Measurements from ENCODE around the gene TK1.

The TK1 gene

DNA sequence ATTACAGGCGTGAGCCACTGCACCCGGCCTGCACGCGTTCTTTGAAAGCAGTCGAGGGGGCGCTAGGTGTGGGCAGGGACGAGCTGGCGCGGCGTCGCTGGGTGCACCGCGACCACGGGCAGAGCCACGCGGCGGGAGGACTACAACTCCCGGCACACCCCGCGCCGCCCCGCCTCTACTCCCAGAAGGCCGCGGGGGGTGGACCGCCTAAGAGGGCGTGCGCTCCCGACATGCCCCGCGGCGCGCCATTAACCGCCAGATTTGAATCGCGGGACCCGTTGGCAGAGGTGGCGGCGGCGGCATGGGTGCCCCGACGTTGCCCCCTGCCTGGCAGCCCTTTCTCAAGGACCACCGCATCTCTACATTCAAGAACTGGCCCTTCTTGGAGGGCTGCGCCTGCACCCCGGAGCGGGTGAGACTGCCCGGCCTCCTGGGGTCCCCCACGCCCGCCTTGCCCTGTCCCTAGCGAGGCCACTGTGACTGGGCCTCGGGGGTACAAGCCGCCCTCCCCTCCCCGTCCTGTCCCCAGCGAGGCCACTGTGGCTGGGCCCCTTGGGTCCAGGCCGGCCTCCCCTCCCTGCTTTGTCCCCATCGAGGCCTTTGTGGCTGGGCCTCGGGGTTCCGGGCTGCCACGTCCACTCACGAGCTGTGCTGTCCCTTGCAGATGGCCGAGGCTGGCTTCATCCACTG is 27.3 kb upstream of the TK1 start, which contains the start of gene BIRC5:
TSS of gene BIRC5 (plus strand) at position 238 of the 690 bp plus-strand sequence. CDS start at position 302, 64 bp downstream.
- Histone ChIP-seq H3K27ac (ENCODE audit: low read depth, low read length) (peak within 1 kb of the TSS; percentile 44), H3K27me3 (ENCODE audit: control insufficient read depth, insufficient read depth, low read length) (no peaks in the 10 kb centered on the region), H3K9ac (ENCODE audit: low read depth, low read length) (peak within 1 kb of the TSS; percentile 78), H3K9me3 (ENCODE audit: control insufficient read depth, insufficient read depth, low read length) (no peaks in the 10 kb centered on the region), H3K4me1 (ENCODE audit: control insufficient read depth, insufficient read depth, low read length) (no peaks in the 10 kb centered on the region), H3K36me3 (ENCODE audit: control insufficient read depth, insufficient read depth, low read length) (peaks cover 24% of the 10 kb centered on the region), H3K4me3 (ENCODE audit: low read depth, low read length) (peak within 1 kb of the TSS; percentile 92)

DNA sequence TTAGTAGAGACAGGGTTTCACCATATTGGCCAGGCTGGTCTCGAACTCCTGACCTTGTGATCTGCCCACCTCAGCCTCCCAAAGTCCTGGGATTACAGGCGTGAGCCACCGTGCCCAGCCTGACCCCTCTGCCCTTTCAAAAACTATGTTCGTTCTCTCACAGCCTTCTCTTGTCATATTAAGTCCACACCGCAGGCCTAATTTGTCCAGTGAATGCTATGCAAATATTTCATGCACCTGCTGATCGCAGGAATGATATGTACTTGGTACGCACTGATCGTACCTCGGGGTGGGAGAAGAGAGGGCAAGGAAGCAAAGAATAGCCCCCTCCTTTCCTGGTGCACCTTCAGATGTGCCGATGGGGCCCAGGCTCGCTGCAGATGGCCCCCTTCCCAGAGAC is 24.2 kb upstream of the TK1 start:
- Histone ChIP-seq H3K9me3 (ENCODE audit: control insufficient read depth, insufficient read depth, low read length) (no peaks in the 10 kb centered on the region), H3K36me3 (ENCODE audit: control insufficient read depth, insufficient read depth, low read length) (peaks cover 4% of the 10 kb centered on the region; the same call in 1 of the 2 replicates), H3K27me3 (ENCODE audit: control insufficient read depth, insufficient read depth, low read length) (no peaks in the 10 kb centered on the region), H3K9ac (ENCODE audit: low read depth, low read length) (no peak overlapping the region), H3K4me3 (ENCODE audit: low read depth, low read length) (no peak overlapping the region), H3K4me1 (ENCODE audit: control insufficient read depth, insufficient read depth, low read length) (no peaks in the 10 kb centered on the region), H3K27ac (ENCODE audit: low read depth, low read length) (no peak overlapping the region)

DNA sequence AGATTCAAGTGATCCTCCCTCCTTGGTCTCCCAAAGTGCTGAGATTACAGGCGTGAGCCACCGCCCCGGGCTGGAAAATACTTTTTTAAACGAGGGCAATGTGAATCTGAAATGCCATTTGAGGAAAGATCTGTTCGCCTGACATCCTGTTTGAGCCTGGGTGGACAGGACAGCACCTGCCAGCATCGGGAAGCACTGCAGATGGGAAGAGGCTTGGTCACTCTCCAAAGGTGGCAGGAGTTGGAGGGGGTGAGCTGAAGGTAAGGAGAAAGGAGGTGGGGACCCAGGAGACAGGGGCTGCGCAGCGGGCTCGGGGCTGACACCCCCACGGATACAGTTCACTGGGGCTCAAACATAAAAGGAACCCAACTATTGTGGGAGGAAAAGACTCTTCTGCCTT is 23.3 kb upstream of the TK1 start:
- no peak overlapping the region for H3K4me3 ChIP-seq (ENCODE audit: low read depth, low read length)
- no peak overlapping the region for H3K27ac ChIP-seq (ENCODE audit: low read depth, low read length)
- no peaks in the 10 kb centered on the region for H3K4me1 ChIP-seq (ENCODE audit: control insufficient read depth, insufficient read depth, low read length)
- H3K36me3 ChIP-seq (ENCODE audit: control insufficient read depth, insufficient read depth, low read length), result peaks cover 8% of the 10 kb centered on the region; the same call in 1 of the 2 replicates
- H3K9me3 ChIP-seq (ENCODE audit: control insufficient read depth, insufficient read depth, low read length), result no peaks in the 10 kb centered on the region
- H3K27me3 ChIP-seq (ENCODE audit: control insufficient read depth, insufficient read depth, low read length), result no peaks in the 10 kb centered on the region
- H3K9ac ChIP-seq (ENCODE audit: low read depth, low read length), result no peak overlapping the region

DNA sequence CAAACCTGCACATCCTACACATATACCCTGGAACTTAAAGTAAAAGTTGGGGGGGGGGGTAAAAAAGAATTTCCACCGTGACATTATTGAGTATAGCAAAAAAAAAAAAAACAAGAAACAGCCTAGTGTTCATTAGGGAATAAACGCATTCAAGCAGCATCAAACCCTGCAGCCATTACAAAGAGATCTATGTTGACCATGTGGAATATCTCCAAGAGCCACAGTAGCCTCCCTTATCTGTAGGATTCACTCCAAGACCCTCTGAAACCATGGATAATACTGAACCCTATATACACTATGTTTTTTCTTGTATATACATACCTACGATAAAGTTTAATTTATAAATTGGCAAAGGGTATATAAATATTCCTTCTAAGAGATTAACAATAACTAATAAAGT is 21.6 kb upstream of the TK1 start:
- Histone ChIP-seq H3K9ac (ENCODE audit: low read depth, low read length) (no peak overlapping the region), H3K9me3 (ENCODE audit: control insufficient read depth, insufficient read depth, low read length) (no peaks in the 10 kb centered on the region), H3K4me1 (ENCODE audit: control insufficient read depth, insufficient read depth, low read length) (no peaks in the 10 kb centered on the region), H3K27ac (ENCODE audit: low read depth, low read length) (no peak overlapping the region), H3K27me3 (ENCODE audit: control insufficient read depth, insufficient read depth, low read length) (no peaks in the 10 kb centered on the region), H3K36me3 (ENCODE audit: control insufficient read depth, insufficient read depth, low read length) (peaks cover 22% of the 10 kb centered on the region), H3K4me3 (ENCODE audit: low read depth, low read length) (no peak overlapping the region)

DNA sequence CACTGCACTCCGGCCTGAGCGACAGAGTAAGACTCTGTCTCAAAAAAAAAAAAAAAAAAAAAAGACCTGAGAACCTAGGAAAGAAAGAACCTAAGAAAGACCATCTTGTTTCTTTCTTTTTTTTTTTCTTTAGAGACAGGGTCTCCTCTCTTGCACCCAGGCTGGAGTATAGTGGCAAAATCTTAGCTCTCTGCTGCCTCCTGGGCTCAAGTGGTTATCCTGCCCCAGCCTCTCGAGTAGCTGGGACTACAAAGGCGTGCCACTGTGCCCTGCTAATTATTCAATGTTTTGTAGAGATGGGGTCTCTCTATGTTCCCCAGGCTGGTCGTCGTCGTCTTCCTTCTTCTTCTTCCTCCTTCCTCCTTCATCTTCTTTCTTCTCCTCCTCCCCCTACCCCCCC is 19.4 kb upstream of the TK1 start:
- H3K4me1 ChIP-seq (ENCODE audit: control insufficient read depth, insufficient read depth, low read length), result no peaks in the 10 kb centered on the region
- H3K4me3 ChIP-seq (ENCODE audit: low read depth, low read length), result no peak overlapping the region
- H3K27me3 ChIP-seq (ENCODE audit: control insufficient read depth, insufficient read depth, low read length), result no peaks in the 10 kb centered on the region
- no peak overlapping the region for H3K27ac ChIP-seq (ENCODE audit: low read depth, low read length)
- no peaks in the 10 kb centered on the region for H3K9me3 ChIP-seq (ENCODE audit: control insufficient read depth, insufficient read depth, low read length)
- peaks cover 29% of the 10 kb centered on the region for H3K36me3 ChIP-seq (ENCODE audit: control insufficient read depth, insufficient read depth, low read length)
- no peak overlapping the region for H3K9ac ChIP-seq (ENCODE audit: low read depth, low read length)

DNA sequence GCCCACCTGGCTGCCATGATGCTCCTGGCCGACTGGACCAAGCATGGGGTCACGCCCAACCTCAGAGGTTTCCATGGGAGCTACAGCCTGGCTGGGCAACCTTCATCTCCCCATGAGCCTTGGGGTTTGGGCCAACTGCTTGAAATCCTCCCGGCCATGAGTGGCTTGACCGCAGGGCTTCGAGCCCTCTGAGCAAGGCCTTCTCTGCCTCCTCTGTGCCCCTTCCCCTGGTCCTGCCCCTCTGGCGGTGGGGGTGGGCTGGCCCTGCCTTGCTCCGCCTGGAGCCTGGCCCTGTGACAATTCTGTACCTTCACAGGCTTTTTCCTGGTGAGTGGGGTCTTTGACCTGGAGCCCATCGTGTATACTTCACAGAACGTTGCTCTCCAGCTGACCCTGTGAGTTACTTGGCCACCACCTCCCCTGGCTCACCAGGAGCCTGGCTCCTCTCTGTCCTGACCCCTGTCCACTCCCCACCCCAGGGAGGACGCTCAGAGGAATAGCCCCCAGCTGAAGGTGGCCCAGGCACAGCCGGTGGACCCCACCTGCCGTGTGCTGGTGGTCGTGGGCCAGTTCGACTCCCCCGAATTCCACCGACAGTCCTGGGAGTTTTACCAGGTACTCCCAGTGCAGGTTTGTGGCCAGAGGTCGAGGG is 18.4 kb upstream of the TK1 start:
- no peaks in the 10 kb centered on the region for H3K4me1 ChIP-seq (ENCODE audit: control insufficient read depth, insufficient read depth, low read length)
- no peaks in the 10 kb centered on the region for H3K9me3 ChIP-seq (ENCODE audit: control insufficient read depth, insufficient read depth, low read length)
- peaks cover 29% of the 10 kb centered on the region for H3K36me3 ChIP-seq (ENCODE audit: control insufficient read depth, insufficient read depth, low read length)
- H3K9ac ChIP-seq (ENCODE audit: low read depth, low read length), result no peak overlapping the region
- no peaks in the 10 kb centered on the region for H3K27me3 ChIP-seq (ENCODE audit: control insufficient read depth, insufficient read depth, low read length)
- H3K27ac ChIP-seq (ENCODE audit: low read depth, low read length), result no peak overlapping the region
- H3K4me3 ChIP-seq (ENCODE audit: low read depth, low read length), result no peak overlapping the region

DNA sequence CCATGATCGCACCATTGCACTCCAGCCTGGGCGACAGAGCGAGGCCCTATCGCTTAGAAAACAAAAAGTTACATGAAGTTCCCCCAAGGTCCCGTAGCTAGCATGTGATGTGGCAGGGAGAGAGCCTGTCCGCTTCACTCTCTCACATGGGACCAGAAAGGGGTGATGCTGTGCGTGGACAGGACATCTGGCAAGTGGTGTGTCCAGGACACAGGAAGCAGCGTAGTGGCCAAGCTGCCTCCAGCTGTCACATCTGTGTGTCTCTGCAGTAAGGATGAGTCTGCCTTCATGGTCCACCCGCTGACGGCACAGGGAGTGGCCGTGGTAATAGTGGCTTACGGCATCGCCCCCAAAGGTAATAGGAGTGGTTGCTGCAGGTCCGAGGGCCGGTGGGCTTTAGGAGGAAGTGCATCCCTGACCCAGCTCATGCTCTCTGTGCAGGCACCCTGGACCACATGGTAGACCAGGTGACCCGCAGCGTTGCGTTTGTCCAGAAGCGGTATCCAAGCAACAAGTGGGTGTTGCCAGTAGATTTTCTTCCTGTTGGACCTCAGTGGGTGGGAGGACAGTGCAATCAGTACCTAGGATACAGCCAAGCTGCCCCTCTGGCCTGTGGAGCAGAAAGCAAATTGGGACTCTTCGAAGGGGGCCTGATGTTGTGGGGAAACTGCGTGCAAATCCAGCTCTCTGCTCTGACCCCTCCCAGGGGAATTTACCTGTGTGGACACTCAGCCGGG is 17.7 kb upstream of the TK1 start:
- Histone ChIP-seq H3K4me1 (ENCODE audit: control insufficient read depth, insufficient read depth, low read length) (no peaks in the 10 kb centered on the region), H3K27me3 (ENCODE audit: control insufficient read depth, insufficient read depth, low read length) (no peaks in the 10 kb centered on the region), H3K27ac (ENCODE audit: low read depth, low read length) (no peak overlapping the region), H3K36me3 (ENCODE audit: control insufficient read depth, insufficient read depth, low read length) (peaks cover 29% of the 10 kb centered on the region), H3K9ac (ENCODE audit: low read depth, low read length) (no peak overlapping the region), H3K9me3 (ENCODE audit: control insufficient read depth, insufficient read depth, low read length) (no peaks in the 10 kb centered on the region), H3K4me3 (ENCODE audit: low read depth, low read length) (no peak overlapping the region)

DNA sequence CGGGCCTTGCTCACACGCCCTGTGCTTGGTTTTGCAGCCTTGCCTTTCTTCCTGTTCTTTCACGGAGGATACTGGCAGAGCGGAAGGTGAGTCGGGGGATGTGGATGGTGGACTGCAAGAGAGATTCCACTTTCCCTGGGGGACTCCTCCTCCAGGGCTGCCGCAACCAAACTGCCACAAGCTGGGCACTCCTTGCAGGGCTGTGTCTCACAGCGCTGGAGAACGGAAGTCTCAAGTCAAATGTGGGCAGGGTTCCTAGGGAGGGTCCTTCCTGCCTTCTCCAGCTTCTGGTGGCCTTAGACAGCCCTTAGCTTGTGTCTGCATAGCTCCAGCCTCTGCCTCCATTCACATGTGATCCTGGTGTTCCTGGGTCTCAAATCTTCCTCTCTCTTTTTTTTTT is 15.8 kb upstream of the TK1 start:
- Histone ChIP-seq H3K27ac (ENCODE audit: low read depth, low read length) (no peak overlapping the region), H3K4me3 (ENCODE audit: low read depth, low read length) (no peak overlapping the region), H3K9ac (ENCODE audit: low read depth, low read length) (no peak overlapping the region), H3K36me3 (ENCODE audit: control insufficient read depth, insufficient read depth, low read length) (peaks cover 34% of the 10 kb centered on the region), H3K4me1 (ENCODE audit: control insufficient read depth, insufficient read depth, low read length) (peaks cover 5% of the 10 kb centered on the region; the same call in 1 of the 2 replicates), H3K9me3 (ENCODE audit: control insufficient read depth, insufficient read depth, low read length) (no peaks in the 10 kb centered on the region), H3K27me3 (ENCODE audit: control insufficient read depth, insufficient read depth, low read length) (no peaks in the 10 kb centered on the region)

DNA sequence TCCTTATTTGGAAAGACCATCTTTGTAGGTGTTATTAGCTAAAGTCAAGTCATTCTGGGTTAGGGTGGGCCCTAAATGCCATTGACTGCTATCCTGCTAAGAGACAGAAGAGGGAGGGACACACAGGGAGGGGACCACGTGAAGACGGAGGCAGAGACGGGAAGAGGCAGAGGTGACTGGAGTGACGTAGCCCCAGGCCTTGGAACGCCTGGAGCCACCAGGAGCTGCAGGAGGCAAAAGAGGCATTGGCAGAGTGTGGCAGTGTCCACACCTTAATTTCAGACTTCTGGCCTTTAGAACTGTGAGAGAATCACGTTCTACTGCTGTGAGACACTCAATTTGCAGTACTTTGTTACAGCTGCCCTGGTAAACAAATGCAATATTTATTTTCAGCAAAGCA is 13.6 kb upstream of the TK1 start:
- Histone ChIP-seq H3K4me3 (ENCODE audit: low read depth, low read length) (no peak overlapping the region), H3K27ac (ENCODE audit: low read depth, low read length) (no peak overlapping the region), H3K9me3 (ENCODE audit: control insufficient read depth, insufficient read depth, low read length) (no peaks in the 10 kb centered on the region), H3K27me3 (ENCODE audit: control insufficient read depth, insufficient read depth, low read length) (no peaks in the 10 kb centered on the region), H3K9ac (ENCODE audit: low read depth, low read length) (no peak overlapping the region), H3K36me3 (ENCODE audit: control insufficient read depth, insufficient read depth, low read length) (peaks cover 43% of the 10 kb centered on the region), H3K4me1 (ENCODE audit: control insufficient read depth, insufficient read depth, low read length) (peaks cover 17% of the 10 kb centered on the region)

DNA sequence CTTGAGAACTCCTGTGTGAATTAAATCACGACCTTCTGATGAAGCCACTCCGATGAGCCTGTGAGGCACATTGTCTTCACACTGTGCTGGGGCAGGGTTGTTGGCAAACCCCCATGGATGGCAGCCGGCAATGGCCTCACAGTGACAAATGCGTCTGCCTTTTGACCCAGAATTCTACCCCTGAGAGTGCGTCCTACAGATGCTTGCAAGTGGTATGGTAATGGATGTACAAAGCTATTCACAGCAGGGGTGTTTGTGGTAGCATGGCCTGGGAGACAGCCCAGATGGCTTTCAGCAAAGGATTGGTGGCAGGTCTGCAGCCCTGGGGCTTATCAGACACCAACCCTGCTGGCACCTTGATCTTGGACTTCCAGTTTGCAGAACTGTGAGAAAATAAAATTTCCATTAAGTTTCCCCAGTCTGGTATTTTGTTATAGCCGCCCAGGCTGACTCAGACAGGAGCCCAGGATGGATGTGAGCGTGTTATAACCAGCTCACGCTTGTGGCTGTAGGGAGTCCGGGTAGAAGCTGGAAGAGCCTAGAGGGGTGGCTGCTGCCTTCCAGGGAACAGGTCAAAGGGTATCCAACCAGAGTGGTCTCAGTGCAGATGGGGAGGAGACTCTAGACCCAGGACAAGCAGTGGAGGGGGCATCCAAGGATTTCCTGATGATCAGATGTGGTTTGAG is 10.4 kb upstream of the TK1 start:
- Histone ChIP-seq H3K9ac (ENCODE audit: low read depth, low read length) (no peak overlapping the region), H3K27me3 (ENCODE audit: control insufficient read depth, insufficient read depth, low read length) (no peaks in the 10 kb centered on the region), H3K36me3 (ENCODE audit: control insufficient read depth, insufficient read depth, low read length) (peaks cover 35% of the 10 kb centered on the region), H3K4me3 (ENCODE audit: low read depth, low read length) (no peak overlapping the region), H3K4me1 (ENCODE audit: control insufficient read depth, insufficient read depth, low read length) (peaks cover 17% of the 10 kb centered on the region), H3K9me3 (ENCODE audit: control insufficient read depth, insufficient read depth, low read length) (no peaks in the 10 kb centered on the region), H3K27ac (ENCODE audit: low read depth, low read length) (peak overlapping the region; percentile 78)

All from HUES48 (cell line).